HG02798 (cell line): ENCODE results near the gene ASCC3.
A peak's percentile ranks its signal among the peaks of the same experiment; 100 is the strongest.

Source experiments
- ATAC-seq: cut with Tn5 transposase; IDR thresholded peaks from one replicate; pipeline ENCODE4 v1.9.1; 2021; ENCODE audit warnings: mild to moderate bottlenecking; ENCODE audit not compliant: unreplicated experiment, poor library complexity

ASCC3 gene

DNA sequence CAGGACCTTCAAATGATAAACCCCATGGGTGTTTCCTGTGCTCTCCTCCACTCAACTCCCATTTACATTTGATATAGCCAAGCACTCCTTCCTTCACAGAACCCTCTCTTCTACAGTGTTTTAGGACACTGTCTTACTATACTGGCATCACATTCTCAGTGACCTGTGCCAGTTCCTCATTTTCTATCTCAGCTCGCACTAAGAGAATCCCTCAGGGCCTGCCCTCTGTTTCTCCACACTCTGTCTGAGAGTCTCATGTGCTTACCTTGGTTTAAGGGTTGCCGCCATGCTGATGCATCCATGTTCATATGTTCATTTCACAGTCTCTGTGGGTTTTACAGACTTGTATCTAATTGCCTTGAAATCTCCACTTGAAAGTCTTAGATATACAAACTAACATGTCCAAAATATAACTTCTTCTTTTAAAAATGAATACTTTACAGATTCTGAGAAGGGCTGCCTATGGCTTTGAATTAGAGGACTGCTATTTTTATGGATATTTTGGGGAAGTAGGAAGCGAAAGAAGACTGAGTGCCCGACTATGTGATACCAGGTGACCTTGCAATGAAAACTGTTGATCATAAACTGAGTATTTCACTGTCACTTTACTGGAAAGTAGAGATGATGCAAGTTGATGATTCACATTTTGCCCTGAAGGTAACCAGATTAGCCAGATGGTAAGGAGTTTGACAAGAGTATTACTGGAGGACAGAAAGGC is 263.3 kb downstream of the ASCC3 start:
- peak; percentile 66 for ATAC-seq

DNA sequence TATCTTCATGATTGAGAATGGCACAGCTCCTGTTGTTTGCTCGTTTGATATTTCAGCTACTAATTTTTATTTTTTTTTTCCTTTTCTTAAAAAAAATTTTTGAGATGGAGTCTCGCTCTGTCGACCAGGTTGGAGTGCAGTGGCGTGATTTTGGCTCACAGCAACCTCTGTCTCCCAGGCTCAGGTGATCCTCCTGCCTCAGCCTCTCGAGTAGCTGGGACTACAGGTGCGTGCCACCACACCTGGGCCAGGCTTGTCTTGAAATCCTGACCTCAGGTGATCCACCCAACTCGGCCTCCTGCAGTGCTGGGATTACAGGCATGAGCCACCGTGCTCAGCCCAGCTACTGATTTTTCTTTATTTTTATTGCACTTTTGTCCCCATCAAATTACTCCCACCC is 266.2 kb downstream of the ASCC3 start:
- ATAC-seq = no peak

DNA sequence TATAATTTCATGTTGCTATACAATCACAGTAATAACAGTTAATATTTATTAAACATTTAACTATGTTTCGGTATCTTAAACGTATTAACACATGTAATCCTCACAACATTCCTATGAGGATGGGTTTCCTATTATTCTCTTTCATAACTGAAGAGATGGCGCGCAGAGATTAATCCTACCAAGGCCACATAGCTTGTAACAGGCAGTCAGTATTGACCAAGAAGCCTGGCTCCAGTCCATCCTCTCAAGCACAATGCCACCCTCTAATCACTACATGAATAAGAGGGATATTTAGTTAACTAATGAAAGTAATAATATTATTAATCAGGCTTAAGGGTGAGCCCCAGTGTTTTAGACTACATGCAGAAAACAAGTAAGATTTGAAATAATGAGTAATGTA is 266.7 kb downstream of the ASCC3 start:
- ATAC-seq = no peak

DNA sequence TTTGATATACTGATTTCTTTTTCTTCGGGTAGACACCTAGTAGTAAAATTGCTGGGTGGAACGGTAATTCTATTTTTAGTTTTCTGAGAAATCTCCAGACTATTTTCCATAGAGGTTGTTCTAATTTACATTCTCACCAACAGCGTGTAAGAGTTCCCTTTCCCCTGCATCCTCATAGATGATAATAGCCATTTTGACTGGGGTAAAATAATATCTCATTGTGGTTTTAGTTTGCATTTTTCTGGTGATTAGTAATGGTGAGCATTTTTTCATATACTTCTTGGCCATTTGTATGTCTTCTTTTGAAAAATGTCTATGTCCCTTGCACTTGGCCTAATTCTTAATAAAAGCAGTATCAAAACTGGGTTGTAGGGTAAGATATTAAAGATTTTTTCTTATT is 267.5 kb downstream of the ASCC3 start:
- ATAC-seq = no peak

DNA sequence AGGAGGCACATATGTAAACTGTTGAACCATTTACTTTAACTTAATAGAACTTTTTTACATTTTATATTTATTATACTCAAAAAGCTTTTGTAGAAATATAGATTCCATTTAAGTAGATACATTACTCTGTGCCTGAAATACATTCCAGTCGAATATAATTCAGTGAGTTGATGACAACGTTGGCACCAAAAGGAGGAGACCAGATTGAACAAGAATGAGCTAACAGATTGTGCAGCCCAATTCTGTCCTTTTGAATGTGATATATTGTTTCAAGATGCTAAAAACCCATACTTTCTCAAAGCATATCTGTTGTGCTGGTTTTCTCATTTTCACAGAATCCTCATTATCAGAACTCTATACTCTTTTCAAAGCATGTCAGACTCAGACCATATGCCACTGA is 269.0 kb downstream of the ASCC3 start:
- ATAC-seq = no peak

DNA sequence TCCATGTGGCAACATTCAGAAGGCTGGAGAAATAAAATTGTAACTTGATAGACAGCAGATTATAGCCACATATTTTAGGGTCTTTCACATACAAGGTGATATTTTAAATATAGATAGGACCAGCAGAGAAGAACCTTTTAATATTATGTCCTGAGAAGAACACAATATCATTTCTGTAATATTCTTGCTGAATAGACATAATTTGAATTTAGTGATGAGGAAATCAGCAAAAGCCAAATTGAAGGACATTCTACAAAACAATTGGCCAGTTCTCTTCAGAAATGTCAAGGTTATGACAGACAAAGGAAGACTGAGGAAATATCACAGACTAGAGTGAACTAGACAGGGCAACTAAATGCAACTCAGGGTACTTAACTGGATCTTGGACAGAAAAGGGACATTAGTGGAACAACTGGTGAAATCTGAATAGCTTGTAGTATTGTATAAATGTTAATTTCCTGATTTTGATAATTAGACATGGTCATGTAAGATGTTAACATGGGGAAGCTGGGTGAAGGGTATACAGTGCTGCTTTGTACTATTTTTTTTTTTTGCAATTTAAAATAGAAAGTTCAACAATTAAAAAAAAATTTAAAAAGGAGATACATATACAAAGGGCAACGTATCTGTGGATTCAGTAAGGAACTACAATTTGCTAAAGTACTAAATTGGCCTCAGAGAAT is 281.9 kb downstream of the ASCC3 start:
- no peak for ATAC-seq

DNA sequence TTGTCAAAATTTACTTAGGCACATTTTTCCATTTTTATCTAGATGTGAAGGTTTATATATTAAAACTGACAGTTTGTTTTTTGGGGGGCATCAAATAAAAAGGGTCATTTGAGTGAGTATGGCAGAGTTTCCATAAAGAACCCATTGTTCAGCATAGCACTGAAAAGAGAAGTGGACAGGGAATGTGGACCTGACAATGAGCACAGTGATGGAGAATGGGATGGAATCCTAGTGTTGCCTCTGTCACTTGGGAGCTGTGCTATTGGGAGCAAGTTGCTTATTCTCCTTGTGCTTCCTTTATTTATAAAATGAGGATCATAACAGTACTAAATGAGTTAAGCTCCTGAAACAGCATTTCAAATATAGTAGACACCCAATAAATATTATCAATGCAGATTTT is 285.7 kb downstream of the ASCC3 start:
- no peak for ATAC-seq

DNA sequence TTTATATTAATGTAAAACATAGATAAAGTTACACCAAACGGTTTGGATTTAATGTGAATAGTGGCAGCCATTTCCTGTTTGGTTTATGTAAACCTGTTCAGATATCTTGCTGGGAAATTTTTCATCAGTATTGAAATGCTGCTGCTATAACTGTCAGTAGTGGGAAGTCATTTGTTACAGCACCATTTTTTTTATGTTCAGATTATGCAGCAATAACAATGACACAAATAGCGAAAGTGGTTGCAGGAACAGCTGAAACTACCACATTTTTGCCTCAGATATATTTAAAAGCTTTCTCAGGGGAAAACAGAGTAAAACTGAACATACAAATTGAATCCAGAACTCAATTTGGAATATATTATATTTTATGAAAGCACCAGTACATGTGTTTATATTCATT is 287.6 kb downstream of the ASCC3 start:
- ATAC-seq = no peak

DNA sequence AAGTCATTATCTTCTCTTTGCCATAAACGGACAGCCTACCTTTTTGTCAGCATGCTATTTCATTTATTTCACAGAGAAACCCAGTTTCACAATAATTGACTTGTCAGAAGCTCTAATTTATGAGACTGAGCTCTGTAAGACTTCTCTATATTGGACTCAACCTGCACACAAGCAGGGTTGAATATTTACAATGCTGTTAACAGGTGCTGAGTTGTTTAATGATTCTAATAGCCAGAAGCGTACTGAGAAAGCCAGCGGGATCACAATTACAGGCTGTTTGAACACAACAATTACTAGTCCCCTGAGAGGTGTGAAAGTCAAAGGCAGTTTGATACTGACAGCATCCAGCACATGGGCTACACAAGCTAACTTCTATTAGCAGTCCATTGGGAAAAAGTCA is 288.2 kb downstream of the ASCC3 start:
- no peak for ATAC-seq

DNA sequence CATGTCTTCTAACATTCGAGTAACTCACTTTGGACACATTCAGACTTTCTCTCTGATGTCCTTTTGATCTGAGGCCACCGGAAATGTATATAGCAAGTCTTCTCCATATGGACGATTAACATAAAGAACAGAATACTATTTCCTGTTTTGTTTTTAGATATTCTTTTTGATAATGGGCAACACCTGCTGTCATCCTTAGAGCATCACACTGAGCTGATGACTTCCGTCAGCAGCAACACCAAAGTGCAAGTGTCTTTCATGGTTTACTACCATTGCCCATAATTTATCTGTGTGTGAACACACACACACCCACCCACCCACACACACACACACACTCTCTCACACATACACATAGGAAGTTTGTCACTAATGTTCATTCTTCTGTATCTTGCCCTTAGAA is 303.7 kb downstream of the ASCC3 start:
- no peak for ATAC-seq

DNA sequence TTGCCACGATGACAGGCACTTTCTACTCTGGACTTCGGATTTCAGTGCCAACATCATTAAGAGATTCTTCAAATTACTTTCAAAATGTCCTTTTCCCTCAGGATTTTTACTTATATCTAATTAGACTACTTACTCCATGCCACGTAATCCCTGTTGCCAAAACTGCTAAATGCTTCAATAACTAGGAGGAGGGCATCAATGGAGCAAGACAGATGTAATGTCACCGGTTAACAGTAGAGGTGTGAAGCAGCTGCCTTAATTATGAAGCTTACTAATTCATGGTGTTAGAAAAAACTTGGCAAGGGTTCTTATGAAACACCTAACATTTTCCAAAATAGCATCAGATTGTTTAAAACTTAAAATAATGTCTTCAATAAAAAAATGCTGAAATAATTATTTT is 305.2 kb downstream of the ASCC3 start:
- ATAC-seq = no peak

DNA sequence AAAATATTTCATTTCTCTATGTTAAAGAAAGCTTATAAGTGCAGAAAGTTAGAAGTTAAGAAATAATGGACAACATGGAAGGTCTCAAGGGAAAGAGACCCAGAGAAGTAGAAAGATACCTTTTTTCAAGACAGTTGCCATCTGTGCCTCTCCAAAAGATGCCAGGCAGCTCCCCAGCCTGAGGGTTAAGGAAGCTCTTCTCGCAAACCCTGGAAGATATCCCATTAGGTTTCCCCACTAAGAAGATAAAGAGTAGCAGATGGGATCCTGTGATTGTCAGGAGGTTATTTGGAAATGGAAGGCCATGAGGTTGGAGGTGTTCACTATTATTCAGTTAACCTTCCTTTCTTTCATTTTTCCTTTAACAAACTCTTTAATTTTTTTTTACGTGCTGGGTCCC is 306.3 kb downstream of the ASCC3 start:
- no peak for ATAC-seq

DNA sequence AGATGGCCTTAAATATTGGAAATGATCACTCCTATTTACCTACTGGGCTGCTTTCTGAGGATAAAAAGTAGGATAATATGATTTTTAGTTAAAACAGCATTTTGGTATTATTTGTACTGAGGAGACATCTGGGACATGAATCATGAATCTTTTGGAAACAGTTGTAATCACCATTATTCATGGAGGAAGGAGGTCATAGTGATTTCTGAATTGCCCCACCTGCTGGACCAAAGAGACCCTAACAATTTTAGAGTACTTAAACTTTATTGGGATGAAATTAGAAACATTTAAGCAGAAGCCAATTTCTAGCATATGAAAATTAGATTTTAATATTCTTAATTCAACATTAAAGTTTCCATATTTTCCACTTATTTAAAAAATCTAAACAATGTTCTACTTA is 308.0 kb downstream of the ASCC3 start:
- ATAC-seq = no peak

DNA sequence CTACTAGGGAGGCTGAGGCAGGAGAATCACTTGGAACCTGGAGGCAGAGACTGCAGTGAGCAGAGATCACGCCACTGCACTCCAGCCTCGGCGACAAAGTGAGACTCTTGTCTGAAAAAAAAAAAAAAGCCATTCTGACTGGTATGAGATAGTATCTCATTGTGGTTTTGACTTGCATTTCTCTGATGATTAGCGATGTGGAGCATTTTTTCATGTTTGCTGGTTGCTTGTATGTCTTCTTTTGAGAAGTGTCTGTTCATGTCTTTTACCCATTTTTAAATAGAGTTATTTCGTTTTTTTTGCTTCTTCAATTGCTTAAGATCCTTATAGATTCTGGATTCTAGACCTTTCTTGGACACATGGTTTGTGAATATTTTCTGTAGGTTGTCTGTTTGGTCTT is 312.9 kb downstream of the ASCC3 start:
- no peak for ATAC-seq

DNA sequence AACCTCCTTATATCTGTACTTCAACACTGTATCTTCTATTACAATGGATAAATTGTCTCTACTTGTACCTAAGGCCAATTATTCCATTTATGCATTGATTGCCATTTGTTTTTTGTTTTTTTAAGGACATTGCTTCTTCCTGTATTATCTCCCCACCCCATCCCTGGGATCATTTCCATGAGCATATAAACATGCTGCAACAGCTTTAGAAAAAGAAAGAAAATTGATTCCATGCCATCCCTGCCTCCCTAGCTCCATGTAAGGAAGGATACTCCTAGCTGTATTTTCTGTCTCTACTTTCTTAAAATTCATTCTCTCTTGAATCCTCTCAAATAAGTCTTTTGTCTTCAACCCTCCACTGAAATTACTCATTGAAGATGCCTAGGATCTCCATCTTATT is 314.6 kb downstream of the ASCC3 start:
- ATAC-seq = no peak

DNA sequence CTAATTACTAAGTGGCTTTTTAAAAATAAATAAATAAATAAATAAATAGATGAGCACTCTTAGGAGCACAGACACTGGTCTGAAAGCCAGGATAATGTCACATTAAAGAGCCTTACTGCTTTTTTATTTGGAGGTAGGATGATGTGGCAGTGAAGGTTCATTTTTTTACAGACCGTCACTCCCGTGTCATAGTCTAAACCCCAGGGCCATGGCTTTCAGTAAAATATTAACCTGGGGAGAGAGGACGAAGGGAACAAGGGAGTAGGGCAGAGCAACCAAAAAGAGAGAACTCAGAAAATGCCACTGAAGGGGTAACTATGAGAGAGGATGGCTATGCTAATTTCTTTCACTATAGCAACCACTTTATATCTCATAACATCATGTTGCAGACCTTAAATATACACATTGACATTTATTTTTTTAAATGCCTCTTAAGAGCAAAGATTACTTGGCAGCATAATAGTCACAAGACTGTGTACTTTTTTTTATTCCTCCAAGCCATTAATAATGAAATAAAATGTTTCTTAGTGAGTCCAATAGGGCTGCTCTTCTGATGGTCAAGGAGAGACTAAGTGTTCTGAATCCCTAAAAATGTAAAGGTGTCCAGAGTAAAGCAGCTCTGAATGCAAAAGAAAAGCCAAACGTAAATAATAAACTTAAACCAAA is 315.6 kb downstream of the ASCC3 start:
- ATAC-seq = no peak

DNA sequence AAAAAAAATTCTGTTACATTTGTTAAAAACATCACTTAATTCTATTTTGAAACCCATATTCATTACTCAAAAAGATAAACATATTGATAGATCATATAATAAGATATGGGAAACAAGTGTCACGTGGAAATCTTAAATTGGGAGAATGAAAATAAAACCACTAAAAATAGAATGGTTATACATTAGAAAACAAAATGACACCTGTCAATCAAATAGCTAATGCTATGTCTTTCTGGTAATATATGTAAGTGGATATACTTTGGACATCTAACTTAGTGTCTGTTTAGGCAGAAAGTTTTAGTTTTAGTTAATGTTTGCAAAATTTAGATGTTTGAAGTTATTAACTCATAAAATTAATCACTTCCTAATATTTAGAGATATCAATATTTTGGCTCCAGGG is 321.3 kb downstream of the ASCC3 start:
- ATAC-seq = no peak

DNA sequence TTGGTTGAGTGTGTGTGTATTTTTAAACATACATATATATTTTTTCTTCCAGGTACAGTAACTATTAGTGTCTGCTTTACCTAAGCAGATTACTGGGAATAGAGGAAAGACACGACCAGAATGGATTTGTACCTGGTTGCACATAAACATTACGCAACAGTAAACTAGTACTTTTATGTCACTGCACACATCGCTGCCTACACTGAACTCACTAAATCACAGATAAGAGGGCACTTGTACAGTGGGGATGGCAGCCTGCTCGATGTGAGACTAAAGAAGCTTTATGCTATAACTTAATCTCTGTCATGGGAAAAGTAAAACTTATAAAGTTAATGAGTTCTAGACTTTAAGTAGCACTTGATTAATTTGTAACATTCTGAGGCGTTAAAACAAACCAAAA is 326.9 kb downstream of the ASCC3 start:
- ATAC-seq = no peak

DNA sequence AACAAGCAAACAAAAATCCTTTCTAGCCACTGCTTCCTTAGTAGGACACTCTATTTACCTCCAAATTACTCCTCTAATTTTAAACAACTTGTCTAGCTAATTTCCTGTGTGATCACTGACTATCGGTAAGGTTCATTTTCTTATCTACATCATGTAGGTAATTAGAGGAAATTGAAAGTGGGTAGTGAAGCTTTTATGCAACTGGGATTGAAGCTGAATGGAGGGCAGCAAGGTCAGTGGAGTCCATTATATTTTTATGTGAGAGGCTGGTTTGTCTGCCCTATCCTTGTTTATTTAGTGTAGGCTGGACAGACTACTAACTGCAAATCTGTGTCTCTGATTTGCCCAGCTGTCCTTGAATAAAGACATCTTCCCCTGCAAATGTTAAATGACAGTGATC is 327.9 kb downstream of the ASCC3 start:
- ATAC-seq = no peak

DNA sequence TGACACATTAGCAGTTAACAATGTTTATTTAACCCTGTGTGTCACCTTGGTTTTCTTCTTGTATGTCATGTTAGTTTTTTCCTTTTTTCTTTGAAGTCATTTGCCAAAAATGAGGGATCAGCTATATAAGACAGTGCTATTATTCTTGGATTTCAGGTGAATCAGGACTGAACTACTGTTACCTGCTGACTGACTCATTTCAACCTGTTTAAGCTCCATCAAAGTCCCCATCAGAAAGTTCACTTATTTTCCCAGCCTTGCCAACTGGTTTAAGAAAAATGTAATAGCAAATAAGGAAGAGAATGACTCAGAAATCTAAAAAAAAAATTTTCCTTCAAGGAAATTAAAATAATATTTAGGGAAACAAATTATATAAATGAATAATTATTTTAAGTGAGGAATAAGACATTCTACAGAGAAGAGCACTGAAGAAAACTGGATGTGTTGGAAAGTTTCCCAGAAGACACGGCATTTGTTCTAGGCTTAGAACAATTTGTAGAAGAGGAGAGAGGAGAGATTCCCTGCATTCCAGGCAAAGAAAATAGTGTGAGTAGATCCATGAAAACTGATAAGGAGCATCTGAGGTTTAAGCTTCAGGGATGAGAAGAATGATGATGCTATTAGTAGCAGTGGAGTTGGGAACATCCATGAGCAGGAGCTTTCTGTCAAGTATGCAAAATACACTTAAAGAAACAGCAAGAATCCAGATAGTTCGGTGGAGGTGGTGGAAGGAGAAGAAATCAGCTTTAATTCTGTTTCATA is 331.5 kb downstream of the ASCC3 start:
- ATAC-seq = no peak

DNA sequence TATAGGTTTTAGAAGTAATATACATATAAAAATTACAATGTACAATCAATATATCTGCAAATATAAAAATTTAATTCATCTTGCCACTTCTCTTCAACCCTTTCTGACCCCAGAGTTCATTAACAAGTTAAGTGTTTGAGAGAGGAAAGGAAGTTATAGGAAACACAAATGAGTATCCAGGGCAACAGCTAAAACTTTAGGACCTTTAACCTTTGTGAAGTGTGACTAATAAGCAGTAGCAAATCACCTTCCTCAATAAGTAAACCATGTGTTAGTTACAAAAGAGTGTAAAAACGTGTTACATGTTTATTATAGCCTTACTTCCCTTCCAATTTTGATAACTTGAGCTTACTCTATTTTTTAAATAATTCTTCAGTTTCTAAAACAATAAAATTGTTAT is 343.0 kb downstream of the ASCC3 start:
- ATAC-seq = no peak
